NOMO-1 treated with DMSO at 0.1 percent for 48 hours (cell line): ENCODE measurements around the gene IMMP2L.
"Not testable (repeated sequence)": the region's sequence is repeated elsewhere in the genome, so short reads cannot be mapped to it uniquely, and the experiment has no call there.

Experiments
- DNase-seq: peaks from one replicate; lab custom pipeline; 2025; ENCODE audit not compliant: unreplicated experiment; lab: John Stamatoyannopoulos, UW

Gene IMMP2L

GRCh38 chr7:111473449-111474198, 88.7 kb downstream of the IMMP2L start:
- no peak for DNase-seq

GRCh38 chr7:111470998-111471397, 91.3 kb downstream of the IMMP2L start:
- DNase-seq: no peak

- not testable (repeated sequence) for DNase-seq
Observed at GRCh38 chr7:111469894-111470293, 92.4 kb downstream of the IMMP2L start.

- DNase-seq: not testable (repeated sequence)
Observed at GRCh38 chr7:111465774-111466173, 96.5 kb downstream of the IMMP2L start.

GRCh38 chr7:111460695-111461094, 101.6 kb downstream of the IMMP2L start:
- DNase-seq: no peak

GRCh38 chr7:111459757-111460280, 102.5 kb downstream of the IMMP2L start:
- no peak for DNase-seq

- DNase-seq: no peak
Observed at GRCh38 chr7:111459065-111459756, 103.1 kb downstream of the IMMP2L start.

GRCh38 chr7:111450705-111451104, 111.6 kb downstream of the IMMP2L start:
- DNase-seq: not testable (repeated sequence)

GRCh38 chr7:111447502-111447901, 114.8 kb downstream of the IMMP2L start:
- not testable (repeated sequence) for DNase-seq

- DNase-seq: no peak
Observed at GRCh38 chr7:111439977-111440376, 122.3 kb downstream of the IMMP2L start.

GRCh38 chr7:111438369-111439289, 123.7 kb downstream of the IMMP2L start:
- no peak for DNase-seq

- no peak for DNase-seq
Observed at GRCh38 chr7:111437736-111438135, 124.6 kb downstream of the IMMP2L start.

GRCh38 chr7:111436608-111437007, 125.7 kb downstream of the IMMP2L start:
- DNase-seq: no peak

- no peak for DNase-seq
Observed at GRCh38 chr7:111433426-111433825, 128.9 kb downstream of the IMMP2L start.

GRCh38 chr7:111429781-111430180, 132.5 kb downstream of the IMMP2L start:
- DNase-seq: no peak

- no peak for DNase-seq
Observed at GRCh38 chr7:111424768-111425167, 137.5 kb downstream of the IMMP2L start.

- DNase-seq: peak; percentile 0
Observed at GRCh38 chr7:111414374-111414773, 147.9 kb downstream of the IMMP2L start.

- no peak for DNase-seq
Observed at GRCh38 chr7:111413739-111414138, 148.6 kb downstream of the IMMP2L start.

- no peak for DNase-seq
Observed at GRCh38 chr7:111410899-111411298, 151.4 kb downstream of the IMMP2L start.

- DNase-seq: no peak
Observed at GRCh38 chr7:111409714-111410422, 152.4 kb downstream of the IMMP2L start.
